Caco-2 (cell line): ENCODE results near the gene SLC16A9. TPM values are rescaled to one million over a fixed set of nuclear protein-coding genes. Genes with fewer than 3 reads are reported as not detected.

Source experiments
- BruUV-seq: library from RNA; stranded (reverse); fragments of 400-500 nt; replicated peaks from 2 replicates; lab custom pipeline; 2021; lab: Mats Ljungman, UMichigan
- CTCF ChIA-PET: fragments of 300-600 bp; sonication (Branson Sonifier 250); formaldehyde crosslinking; loops from one replicate; lab custom pipeline; 2022; ENCODE audit warnings: antibody characterized with exemption; lab: Charles Lee
- POLR2A ChIA-PET: fragments of 300-600 bp; sonication (Branson Sonifier 250); formaldehyde crosslinking; loops from one replicate; lab custom pipeline; 2022; ENCODE audit warnings: antibody characterized with exemption; lab: Charles Lee
- DNase-seq, 2 experiments: peaks; one replicate each; pipeline versions ENCODE4 v3.0.0 to v3.0.0-alpha.2; 2020 to 2022
- H3K27me3 ChIP-seq: replicated peaks from 2 replicates; pipeline ENCODE4 v1.6.0; 2011; ENCODE audit warnings: low read length; ENCODE audit not compliant: control insufficient read depth, insufficient read depth
- H3K36me3 ChIP-seq: 2 replicates; pipeline ENCODE4 v1.5.1; 2011; ENCODE audit warnings: low read length; ENCODE audit not compliant: control insufficient read depth, insufficient read depth
- H3K4me1 ChIP-seq: fragments of 250-450 bp; sonication (Bioruptor Pico); 2 replicates; pipeline ENCODE4 v1.5.1; 2020; ENCODE audit warnings: mild to moderate bottlenecking
- H3K4me3 ChIP-seq: 2 replicates; pipeline ENCODE4 v1.5.1; 2011; ENCODE audit warnings: low read depth, mild to moderate bottlenecking, control low read depth, low read length
- H3K9me3 ChIP-seq: fragments of 250-450 bp; sonication (Bioruptor Pico); 2 replicates; pipeline ENCODE4 v1.5.1; 2020; ENCODE audit warnings: mild to moderate bottlenecking, moderate library complexity
- H3K27ac Mint-ChIP-seq: one replicate; pipeline ENCODE4 v1.8.0; 2022; ENCODE audit warnings: mixed read lengths; ENCODE audit not compliant: unreplicated experiment
- H3K27me3 Mint-ChIP-seq: one replicate; pipeline ENCODE4 v1.8.0; 2022; ENCODE audit warnings: mixed read lengths; ENCODE audit not compliant: insufficient read depth, unreplicated experiment
- H3K36me3 Mint-ChIP-seq: one replicate; pipeline ENCODE4 v1.8.0; 2022; ENCODE audit warnings: mild to moderate bottlenecking, mixed read lengths; ENCODE audit not compliant: insufficient read depth, unreplicated experiment
- H3K4me1 Mint-ChIP-seq: one replicate; pipeline ENCODE4 v1.8.0; 2022; ENCODE audit warnings: low read depth, mixed read lengths; ENCODE audit not compliant: unreplicated experiment
- H3K4me3 Mint-ChIP-seq: one replicate; pipeline ENCODE4 v1.8.0; 2022; ENCODE audit warnings: mild to moderate bottlenecking, moderate library complexity, mixed read lengths; ENCODE audit not compliant: unreplicated experiment
- H3K9me3 Mint-ChIP-seq: one replicate; pipeline ENCODE4 v1.8.0; 2022; ENCODE audit warnings: mixed read lengths; ENCODE audit not compliant: unreplicated experiment
- intact Hi-C: fragments of 100-400 bp; cut with micrococcal nuclease; formaldehyde crosslinking; loops from one replicate; pipeline ENCODE4 v1.10.0; 2022; ENCODE audit not compliant: unreplicated experiment
- total RNA-seq: library from RNA; stranded (reverse); gene quantifications from 2 replicates; pipeline ENCODE4 v1.2.3, GENCODE V29; 2022
- TF ChIP-seq, protein P1 (sequence below), 2 experiments: fragments of 200-600 bp in 1 of 2; IDR thresholded peaks; 1 replicate in 1 of 2; 2 replicates in 1 of 2; pipeline versions ENCODE4 v1.5.1 to v1.8.0; 2011 to 2022; ENCODE audit warnings: antibody characterized with exemption in 1 of 2, control low read depth in 1 of 2, inconsistent platforms in 1 of 2, low read depth in 1 of 2, low read length in 1 of 2, mild to moderate bottlenecking in 1 of 2, moderate library complexity in 1 of 2; ENCODE audit not compliant: insufficient read depth in 1 of 2, severe bottlenecking in 1 of 2, unreplicated experiment in 1 of 2

The SLC16A9 gene
- total RNA-seq, 1 experiment from 2014 or later = 0.45 TPM

DNA sequence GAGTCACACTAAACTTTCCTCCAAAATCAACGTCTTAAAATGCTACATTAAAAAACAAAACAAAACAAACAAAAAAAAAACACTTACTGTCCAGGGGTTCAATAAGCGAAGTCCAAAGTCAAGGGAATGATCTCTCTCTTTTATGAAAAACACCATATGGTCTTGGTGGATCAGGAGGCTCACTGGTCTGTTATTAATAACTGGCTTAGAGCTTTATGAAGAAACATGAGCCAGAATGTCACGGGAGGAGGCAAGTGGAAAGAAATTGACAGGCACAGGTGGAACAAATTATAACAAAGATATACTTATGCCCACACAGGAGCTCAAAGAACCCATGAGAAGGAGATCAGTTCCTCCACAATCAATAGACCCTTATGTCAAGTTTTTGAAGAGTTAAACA lies 43.6 kb upstream of the SLC16A9 start, which contains the start of gene MRLN:
Gene MRLN, minus strand, starts transcription at position 189 of the 400 bp plus-strand sequence.
- ChIA-PET CTCF (no interaction called here), POLR2A (no interaction called here)
- Mint-ChIP-seq H3K36me3 (no peaks in the 10 kb centered on the region), H3K27ac (no peak within 1 kb of the TSS), H3K4me3 (no peak within 1 kb of the TSS), H3K9me3 (peaks cover 4% of the 10 kb centered on the region), H3K4me1 (no peaks in the 10 kb centered on the region), H3K27me3 (peaks cover 16% of the 10 kb centered on the region)
- H3K27me3 ChIP-seq = no peaks in the 10 kb centered on the region
- intact Hi-C loops = no loop called here
- no peaks in the 10 kb centered on the region for H3K36me3 ChIP-seq
- no peaks in the 10 kb centered on the region for H3K4me1 ChIP-seq
- BruUV-seq = no TSS peak
- no peaks in the 10 kb centered on the region; the same call in 1 of the 2 replicates for H3K9me3 ChIP-seq
- no peak for DNase-seq
- H3K4me3 ChIP-seq = no peak within 1 kb of the TSS
- TF ChIP-seq, protein P1, sequence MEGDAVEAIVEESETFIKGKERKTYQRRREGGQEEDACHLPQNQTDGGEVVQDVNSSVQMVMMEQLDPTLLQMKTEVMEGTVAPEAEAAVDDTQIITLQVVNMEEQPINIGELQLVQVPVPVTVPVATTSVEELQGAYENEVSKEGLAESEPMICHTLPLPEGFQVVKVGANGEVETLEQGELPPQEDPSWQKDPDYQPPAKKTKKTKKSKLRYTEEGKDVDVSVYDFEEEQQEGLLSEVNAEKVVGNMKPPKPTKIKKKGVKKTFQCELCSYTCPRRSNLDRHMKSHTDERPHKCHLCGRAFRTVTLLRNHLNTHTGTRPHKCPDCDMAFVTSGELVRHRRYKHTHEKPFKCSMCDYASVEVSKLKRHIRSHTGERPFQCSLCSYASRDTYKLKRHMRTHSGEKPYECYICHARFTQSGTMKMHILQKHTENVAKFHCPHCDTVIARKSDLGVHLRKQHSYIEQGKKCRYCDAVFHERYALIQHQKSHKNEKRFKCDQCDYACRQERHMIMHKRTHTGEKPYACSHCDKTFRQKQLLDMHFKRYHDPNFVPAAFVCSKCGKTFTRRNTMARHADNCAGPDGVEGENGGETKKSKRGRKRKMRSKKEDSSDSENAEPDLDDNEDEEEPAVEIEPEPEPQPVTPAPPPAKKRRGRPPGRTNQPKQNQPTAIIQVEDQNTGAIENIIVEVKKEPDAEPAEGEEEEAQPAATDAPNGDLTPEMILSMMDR (IDR thresholded peaks at IDR 0.05; ENCODE audit: insufficient read depth in 1 of 2, low read depth in 1 of 2, low read length in 1 of 2, severe bottlenecking in 1 of 2, unreplicated experiment in 1 of 2) = no peak

DNA sequence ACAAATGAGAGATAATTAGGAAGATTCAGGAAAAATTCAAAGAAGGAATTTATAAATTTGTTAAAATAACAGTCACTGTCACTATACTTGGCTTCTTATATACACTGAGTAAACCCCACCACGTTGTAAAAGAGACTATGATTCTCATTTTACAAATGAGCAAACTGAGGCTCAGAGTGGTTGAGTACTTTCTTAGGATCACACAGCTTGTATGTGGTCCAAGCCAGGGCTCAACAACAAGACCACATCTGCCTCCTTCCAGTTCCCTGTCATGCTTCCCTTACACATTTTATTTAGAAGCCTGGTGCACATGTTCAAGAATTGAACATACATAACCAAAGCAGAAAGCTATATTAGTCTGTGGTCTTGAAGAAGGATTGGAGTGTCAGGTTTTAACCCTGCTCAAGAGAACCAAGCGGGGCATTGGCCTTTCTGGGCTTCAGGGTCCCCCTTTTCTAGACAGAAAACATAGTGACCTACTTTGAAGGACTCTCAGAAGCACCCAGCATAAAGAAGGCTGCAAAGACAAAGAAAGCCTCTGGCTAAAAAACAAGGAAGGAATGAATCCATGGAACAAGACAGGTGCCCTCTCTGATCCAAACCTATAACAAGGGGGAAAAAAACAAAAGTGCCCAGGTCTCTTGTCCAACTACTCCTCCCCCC lies 42.8 kb upstream of the SLC16A9 start:
- Histone ChIP-seq H3K4me1 (no peaks in the 10 kb centered on the region), H3K4me3 (no peak overlapping the region), H3K36me3 (no peaks in the 10 kb centered on the region), H3K9me3 (no peaks in the 10 kb centered on the region; the same call in 1 of the 2 replicates), H3K27me3 (no peaks in the 10 kb centered on the region)
- no peaks in the 10 kb centered on the region for H3K36me3 Mint-ChIP-seq
- intact Hi-C loops = no loop called here
- no peak for DNase-seq
- no peaks in the 10 kb centered on the region for H3K4me1 Mint-ChIP-seq
- BruUV-seq = no TSS peak
- TF ChIP-seq, protein P1 (IDR thresholded peaks at IDR 0.05; ENCODE audit: insufficient read depth in 1 of 2, low read depth in 1 of 2, low read length in 1 of 2, severe bottlenecking in 1 of 2, unreplicated experiment in 1 of 2) = no peak
- ChIA-PET POLR2A (no interaction called here), CTCF (no interaction called here)
- H3K9me3 Mint-ChIP-seq = peaks cover 10% of the 10 kb centered on the region
- no peak overlapping the region for H3K27ac Mint-ChIP-seq
- no peak overlapping the region for H3K4me3 Mint-ChIP-seq
- peaks cover 16% of the 10 kb centered on the region for H3K27me3 Mint-ChIP-seq

DNA sequence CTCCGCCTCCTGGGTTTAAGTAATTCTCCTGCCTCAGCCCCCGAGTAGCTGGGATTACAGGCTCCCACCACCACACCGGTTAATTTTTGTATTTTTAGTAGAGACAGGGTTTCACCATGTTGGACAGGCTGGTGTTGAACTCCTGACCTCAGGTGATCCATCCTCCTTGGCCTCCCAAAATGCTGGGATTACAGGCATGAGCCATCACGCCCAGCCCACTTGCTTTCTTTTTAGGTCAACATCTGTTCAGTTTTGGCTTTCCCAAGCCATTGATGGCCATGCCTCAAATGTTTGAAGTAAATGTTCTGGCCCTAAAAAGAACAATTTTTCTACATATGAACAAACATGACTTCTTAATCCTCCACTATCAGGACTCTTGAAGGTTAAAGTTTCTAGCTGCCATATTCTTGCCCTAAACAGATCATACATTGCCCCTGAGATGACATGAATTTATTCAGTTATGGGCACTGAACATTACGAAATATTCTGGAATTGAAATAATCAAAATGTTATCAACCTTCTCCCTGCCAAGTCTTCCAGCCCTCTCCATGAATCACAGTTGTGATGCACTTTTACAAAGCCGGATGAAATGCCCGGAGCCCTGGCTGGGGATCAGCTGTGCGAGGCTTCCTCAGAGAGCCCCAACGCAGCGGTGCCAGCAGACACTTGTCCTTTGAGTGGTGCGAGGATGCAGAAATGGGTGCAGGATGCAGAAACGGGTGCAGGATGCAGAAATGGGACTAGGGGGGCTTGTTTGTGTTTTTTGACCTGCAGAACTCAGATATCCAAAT lies 40.7 kb upstream of the SLC16A9 start:
- H3K9me3 Mint-ChIP-seq = peaks cover 10% of the 10 kb centered on the region
- H3K9me3 ChIP-seq = no peaks in the 10 kb centered on the region; the same call in 1 of the 2 replicates
- ChIA-PET POLR2A (no interaction called here), CTCF (no interaction called here)
- TF ChIP-seq, protein P1 (IDR thresholded peaks at IDR 0.05; ENCODE audit: insufficient read depth in 1 of 2, low read depth in 1 of 2, low read length in 1 of 2, severe bottlenecking in 1 of 2, unreplicated experiment in 1 of 2) = no peak
- no peak overlapping the region for H3K27ac Mint-ChIP-seq
- no peaks in the 10 kb centered on the region for H3K27me3 ChIP-seq
- H3K4me3 Mint-ChIP-seq = no peak overlapping the region
- no TSS peak for BruUV-seq
- DNase-seq = no peak
- H3K36me3 ChIP-seq = no peaks in the 10 kb centered on the region
- no peaks in the 10 kb centered on the region for H3K4me1 Mint-ChIP-seq
- no peak overlapping the region for H3K4me3 ChIP-seq
- no peaks in the 10 kb centered on the region for H3K4me1 ChIP-seq
- no peaks in the 10 kb centered on the region for H3K36me3 Mint-ChIP-seq
- peaks cover 16% of the 10 kb centered on the region for H3K27me3 Mint-ChIP-seq
- intact Hi-C loops = no loop called here
